Brain microvascular endothelial cell (primary cell): ENCODE data around the gene ZFC3H1.

Experiments
- DNase-seq: peaks from one replicate; pipeline ENCODE4 v3.0.0-alpha.2; 2020
- H3K27ac ChIP-seq: fragments of 250-450 bp; sonication (Bioruptor Pico); 2 replicates; pipeline ENCODE4 v1.5.1; 2020; ENCODE audit warnings: mild to moderate bottlenecking, moderate library complexity
- H3K27me3 ChIP-seq: fragments of 250-450 bp; sonication (Bioruptor Pico); replicated peaks from 2 replicates; pipeline ENCODE4 v1.5.1; 2020; ENCODE audit warnings: mild to moderate bottlenecking
- H3K36me3 ChIP-seq: fragments of 250-450 bp; sonication (Bioruptor Pico); replicated peaks from 2 replicates; pipeline ENCODE4 v1.5.1; 2020; ENCODE audit warnings: mild to moderate bottlenecking
- H3K4me3 ChIP-seq: 2 replicates; pipeline ENCODE4 v1.5.1; 2011; ENCODE audit warnings: low read depth, mild to moderate bottlenecking, control low read depth, low read length, moderate library complexity
- in situ Hi-C: cut with HindIII; loops from 2 replicates; pipeline ENCODE4 v1.10.0; 2017; ENCODE audit warnings: low sequenced_read_pairs, low pct_ligation_motif_present
- TF ChIP-seq, protein P1 (sequence below): IDR thresholded peaks from 2 replicates; pipeline ENCODE4 v1.5.1; 2011; ENCODE audit warnings: low read depth, mild to moderate bottlenecking, moderate library complexity, low read length, control low read depth, inconsistent platforms; ENCODE audit errors: missing control alignments

The ZFC3H1 gene

DNA sequence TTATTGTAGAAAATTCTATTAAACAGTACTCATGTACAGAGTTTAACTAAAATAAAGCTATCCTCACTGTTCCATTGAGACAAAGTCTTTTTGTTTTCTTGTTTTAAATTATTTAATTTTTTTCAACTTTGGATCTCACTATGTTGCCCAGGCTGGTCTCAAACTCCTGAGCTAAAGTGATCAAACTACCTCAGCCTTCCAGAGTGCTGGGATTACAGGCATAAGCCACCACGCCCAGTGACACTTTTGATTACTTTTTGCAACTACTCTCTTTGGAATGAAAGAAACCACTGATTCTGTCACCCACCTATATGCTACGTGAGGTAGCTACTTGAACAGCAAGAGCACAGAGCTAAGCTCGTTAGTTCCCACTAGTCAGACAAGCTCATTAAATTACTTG lies 17.1 kb downstream of the ZFC3H1 start:
- Histone ChIP-seq H3K36me3 (peaks cover 71% of the 10 kb centered on the region), H3K27ac (no peak overlapping the region), H3K27me3 (no peaks in the 10 kb centered on the region), H3K4me3 (no peak overlapping the region)
- DNase-seq: no peak
- in situ Hi-C loops: no loop called here
- TF ChIP-seq, protein P1, sequence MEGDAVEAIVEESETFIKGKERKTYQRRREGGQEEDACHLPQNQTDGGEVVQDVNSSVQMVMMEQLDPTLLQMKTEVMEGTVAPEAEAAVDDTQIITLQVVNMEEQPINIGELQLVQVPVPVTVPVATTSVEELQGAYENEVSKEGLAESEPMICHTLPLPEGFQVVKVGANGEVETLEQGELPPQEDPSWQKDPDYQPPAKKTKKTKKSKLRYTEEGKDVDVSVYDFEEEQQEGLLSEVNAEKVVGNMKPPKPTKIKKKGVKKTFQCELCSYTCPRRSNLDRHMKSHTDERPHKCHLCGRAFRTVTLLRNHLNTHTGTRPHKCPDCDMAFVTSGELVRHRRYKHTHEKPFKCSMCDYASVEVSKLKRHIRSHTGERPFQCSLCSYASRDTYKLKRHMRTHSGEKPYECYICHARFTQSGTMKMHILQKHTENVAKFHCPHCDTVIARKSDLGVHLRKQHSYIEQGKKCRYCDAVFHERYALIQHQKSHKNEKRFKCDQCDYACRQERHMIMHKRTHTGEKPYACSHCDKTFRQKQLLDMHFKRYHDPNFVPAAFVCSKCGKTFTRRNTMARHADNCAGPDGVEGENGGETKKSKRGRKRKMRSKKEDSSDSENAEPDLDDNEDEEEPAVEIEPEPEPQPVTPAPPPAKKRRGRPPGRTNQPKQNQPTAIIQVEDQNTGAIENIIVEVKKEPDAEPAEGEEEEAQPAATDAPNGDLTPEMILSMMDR: no peak

DNA sequence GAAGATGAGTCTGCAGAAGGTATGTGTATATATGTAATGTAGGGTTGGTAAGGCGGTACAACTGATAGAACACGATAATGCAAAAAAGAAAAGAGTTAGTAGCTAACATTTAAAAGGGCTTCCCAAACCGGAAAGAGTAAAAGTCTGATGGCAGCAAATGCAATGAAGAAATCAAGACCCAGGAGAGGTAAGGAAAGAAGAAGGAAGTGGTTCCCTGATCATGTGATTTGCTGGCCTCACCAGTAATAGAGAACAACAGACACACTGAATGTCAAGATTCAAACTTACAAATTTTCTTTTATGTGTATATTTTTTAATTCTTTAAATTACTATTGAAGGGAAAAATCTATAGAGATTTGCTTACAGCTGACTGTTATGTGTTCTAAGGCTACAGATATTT lies 18.4 kb downstream of the ZFC3H1 start:
- no peaks in the 10 kb centered on the region for H3K27me3 ChIP-seq
- peaks cover 75% of the 10 kb centered on the region for H3K36me3 ChIP-seq
- in situ Hi-C loops: no loop called here
- H3K4me3 ChIP-seq: no peak overlapping the region
- DNase-seq: no peak
- TF ChIP-seq, protein P1: no peak
- no peak overlapping the region for H3K27ac ChIP-seq

DNA sequence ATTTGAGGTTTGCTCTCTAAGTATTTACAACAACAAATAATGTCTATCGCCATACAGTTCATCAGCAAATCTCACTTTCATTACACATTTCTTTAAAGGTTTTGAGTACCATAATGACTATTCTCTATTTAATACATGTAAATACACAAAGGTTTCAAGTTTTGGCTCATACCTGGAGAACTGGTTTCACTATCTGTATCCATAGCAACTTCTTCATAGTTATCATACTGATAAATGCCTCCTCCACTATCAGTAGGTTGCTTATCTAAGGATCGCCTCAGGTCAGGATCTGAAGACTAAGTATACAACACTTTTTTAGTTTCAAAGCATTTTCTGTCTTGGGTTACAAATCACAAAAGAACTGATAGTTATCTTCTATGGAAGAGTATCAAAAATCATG lies 21.4 kb downstream of the ZFC3H1 start:
- Histone ChIP-seq H3K36me3 (peaks cover 80% of the 10 kb centered on the region), H3K4me3 (no peak overlapping the region), H3K27me3 (no peaks in the 10 kb centered on the region), H3K27ac (peak overlapping the region; percentile 14)
- TF ChIP-seq, protein P1: no peak
- in situ Hi-C loops: no loop called here
- DNase-seq: no peak

DNA sequence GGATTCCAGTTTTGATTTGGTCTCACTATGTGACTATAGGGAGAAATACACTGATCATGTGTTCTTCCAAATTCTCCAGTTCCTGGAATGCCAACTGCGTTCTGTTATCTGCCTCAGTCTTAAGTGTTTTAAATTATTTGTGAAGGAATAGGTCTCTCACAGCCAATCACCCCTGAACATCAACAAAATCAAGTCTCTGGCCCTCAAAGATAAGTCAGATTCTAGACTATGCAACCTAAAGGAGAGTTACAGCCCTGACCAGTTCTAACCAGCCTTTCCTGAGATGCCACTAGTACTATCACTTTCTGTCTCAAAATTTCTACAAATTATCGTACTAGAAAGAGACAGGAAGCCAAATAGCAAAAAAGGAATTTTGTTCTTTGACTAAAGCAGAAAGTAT lies 22.3 kb downstream of the ZFC3H1 start:
- Histone ChIP-seq H3K27me3 (no peaks in the 10 kb centered on the region), H3K4me3 (no peak overlapping the region), H3K27ac (peak overlapping the region; percentile 53), H3K36me3 (peaks cover 77% of the 10 kb centered on the region)
- in situ Hi-C loops: no loop called here
- no peak for DNase-seq
- TF ChIP-seq, protein P1: no peak

DNA sequence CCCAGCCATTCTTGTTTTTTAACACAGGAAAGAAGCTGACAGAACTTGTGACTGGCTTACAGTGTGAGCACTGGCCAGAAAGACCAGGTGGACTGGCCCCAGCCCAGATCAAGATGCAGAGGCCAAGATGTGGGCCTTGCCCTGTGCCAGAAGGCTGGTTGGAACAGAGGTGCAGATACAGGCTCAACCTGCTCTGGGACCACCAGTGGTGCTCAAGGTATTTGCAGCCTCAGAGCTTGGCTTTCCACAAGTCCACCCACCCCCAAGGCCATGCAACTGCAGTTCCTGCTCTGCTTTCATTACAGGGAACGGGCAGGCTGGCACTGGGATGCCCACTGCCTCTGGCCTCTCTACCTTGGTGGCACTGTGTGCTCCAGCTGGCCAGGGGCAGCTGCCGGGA lies 23.3 kb downstream of the ZFC3H1 start:
- no peak overlapping the region for H3K27ac ChIP-seq
- DNase-seq: no peak
- H3K36me3 ChIP-seq: peaks cover 74% of the 10 kb centered on the region
- in situ Hi-C loops: no loop called here
- no peaks in the 10 kb centered on the region for H3K27me3 ChIP-seq
- H3K4me3 ChIP-seq: no peak overlapping the region
- TF ChIP-seq, protein P1: no peak

DNA sequence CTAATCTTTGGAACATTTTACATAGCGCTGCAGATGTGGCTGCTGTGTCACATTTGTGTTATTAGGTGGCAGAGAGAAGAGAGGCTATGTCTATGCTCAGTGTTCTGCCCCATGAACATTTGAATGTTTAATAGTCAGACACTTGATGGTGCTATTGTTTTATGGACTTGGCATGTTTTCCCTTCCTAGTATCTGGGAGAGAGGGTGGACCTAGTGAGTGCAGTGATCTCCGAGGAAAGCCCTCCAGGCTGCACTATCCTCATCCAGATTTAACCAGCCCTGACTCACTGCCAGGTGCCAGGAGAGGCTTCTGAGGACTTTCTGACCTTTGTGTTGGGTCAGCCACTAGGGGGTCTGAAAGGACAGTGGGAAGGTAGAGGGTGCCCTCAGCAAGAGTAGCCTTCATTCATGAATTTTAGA lies 24.3 kb downstream of the ZFC3H1 start:
- TF ChIP-seq, protein P1: peak; percentile 28
- Histone ChIP-seq H3K36me3 (peaks cover 72% of the 10 kb centered on the region), H3K27me3 (no peaks in the 10 kb centered on the region), H3K4me3 (no peak overlapping the region), H3K27ac (no peak overlapping the region)
- in situ Hi-C loops: no loop called here
- no peak for DNase-seq
